GM19043 (cell line): Measurements from ENCODE around the gene CKS2.

ENCODE experiments used
- ATAC-seq: cut with Tn5 transposase; IDR thresholded peaks from one replicate; pipeline ENCODE4 v1.9.1; 2021; ENCODE audit warnings: low read depth; ENCODE audit not compliant: unreplicated experiment

Gene CKS2

DNA sequence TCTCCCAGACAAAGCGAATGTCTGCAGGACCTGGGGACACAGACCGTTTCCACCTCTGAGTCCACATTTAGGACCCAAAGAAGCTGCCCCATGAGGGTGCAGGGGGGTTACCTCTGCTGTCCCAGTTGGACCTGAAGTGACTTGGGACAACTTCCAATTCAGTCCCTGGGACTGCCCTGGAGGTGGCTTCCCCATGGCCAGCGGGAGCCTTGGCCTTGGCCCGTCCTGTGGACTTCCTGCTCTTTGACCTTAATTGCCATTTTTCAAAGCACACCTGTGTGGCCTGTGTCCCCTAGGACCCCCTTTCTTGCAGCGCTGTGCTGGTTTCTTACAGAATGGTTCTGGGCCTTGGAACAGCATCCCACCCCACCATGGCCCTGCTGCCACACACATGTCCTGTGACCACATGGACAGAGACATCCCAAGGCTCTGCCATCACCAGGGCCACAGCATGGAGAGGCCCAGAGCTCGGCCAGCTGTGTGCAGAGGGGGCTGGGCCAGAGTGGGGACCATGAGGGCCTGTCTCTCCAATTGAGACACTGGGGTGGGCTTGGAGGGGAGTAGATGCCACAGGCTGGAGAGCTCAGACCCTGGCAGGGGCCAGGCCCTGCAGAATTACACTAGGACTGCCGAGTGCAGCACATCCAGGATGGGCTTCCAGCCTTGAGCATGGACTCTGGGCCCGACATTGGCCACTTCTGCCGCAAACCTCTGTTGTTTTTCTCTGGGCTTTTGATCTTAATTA, 53.1 kb downstream of the CKS2 start:
- ATAC-seq: no peak

DNA sequence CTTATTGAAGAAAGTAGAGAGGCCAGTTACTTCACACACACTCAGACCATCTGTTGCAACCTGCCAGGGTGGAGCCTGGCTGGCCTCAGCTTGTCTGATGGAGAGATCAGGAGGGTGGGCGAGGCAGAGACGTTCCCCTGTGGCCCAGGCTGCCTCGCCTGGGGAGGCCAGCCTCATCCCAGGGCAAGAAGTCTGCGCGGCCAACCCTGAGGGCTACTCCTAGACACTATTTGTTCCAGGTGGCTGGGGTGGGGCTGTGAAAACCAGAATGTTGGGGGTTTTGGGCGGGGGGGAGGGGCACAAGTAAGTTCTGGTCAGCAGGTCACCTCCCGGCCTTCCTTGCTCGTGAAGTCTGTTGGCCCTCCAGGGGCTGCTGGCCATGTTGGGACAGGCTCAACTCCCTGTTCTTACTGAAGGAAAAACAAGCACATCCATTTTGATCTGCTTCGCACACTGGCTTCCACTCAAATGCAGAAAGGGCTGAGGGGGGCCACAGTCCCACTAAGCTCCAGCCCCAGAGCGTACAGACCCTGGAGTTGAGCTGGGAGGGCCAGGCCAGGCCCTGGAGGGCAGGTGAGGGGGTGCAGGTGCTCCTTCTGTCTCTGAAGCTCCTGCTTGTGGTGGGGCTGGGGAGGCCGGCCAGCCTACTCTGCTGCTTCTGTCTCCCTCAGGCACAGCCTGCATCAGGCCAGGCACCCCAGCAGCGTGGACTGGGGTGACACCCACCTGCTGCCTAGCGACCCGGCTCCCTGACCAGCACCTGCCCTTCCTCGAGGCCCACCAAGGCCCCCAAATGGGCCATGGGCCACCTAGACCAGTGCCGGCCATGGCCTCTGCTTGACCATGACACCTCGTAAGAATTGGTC, 53.9 kb downstream of the CKS2 start:
- ATAC-seq: no peak

DNA sequence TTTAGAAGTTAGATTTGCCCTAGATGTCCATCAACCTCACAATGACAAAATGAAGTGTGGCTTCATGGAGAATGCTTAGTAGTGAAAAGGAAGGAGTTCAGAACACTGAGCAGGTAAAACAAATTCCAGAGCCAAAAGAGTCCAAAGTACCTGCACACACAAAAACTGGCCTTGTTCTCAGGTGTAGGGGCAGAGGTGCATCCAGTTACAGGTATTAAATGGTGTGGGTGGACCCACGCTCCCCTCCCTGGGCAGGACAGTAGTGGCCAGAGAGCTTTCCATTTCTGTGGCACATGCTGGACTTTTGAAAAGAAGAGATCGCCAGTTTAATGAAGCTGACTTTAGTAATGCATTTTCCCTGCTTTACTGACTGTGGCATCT, 54.5 kb downstream of the CKS2 start:
- ATAC-seq: no peak
